K562 (cell line): ENCODE results near the gene VKORC1. TPM values are rescaled to one million over a fixed set of nuclear protein-coding genes. Genes with fewer than 3 reads are reported as not detected.

Experiments
- CBX5 ChIP-seq: IDR thresholded peaks from 2 replicates; pipeline ENCODE4 v1.6.1; 2014; ENCODE audit warnings: low read depth, borderline replicate concordance
- EP300 ChIP-seq: IDR thresholded peaks from 2 replicates; pipeline ENCODE4 v1.6.1; 2012; ENCODE audit warnings: low read length, improper control_type of control experiment
- ESRRA ChIP-seq: fragments of 450-650 bp; IDR thresholded peaks from 2 replicates; pipeline ENCODE4 v1.6.1; 2014; ENCODE audit warnings: low read depth, mild to moderate bottlenecking, moderate library complexity, borderline replicate concordance
- ETV1 ChIP-seq: fragments of 450-650 bp; conservative IDR thresholded peaks from 2 replicates; pipeline ENCODE4 v1.6.1; 2016; ENCODE audit warnings: missing genetic modification characterization, control low read depth, low read depth, missing compliant biosample characterization
- MITF ChIP-seq: IDR thresholded peaks from 2 replicates; pipeline ENCODE4 v1.6.1; 2014; ENCODE audit warnings: antibody characterized with exemption
- NONO ChIP-seq, 2 experiments: fragments of 200-400 bp in 1 of 2; fragments of 450-650 bp in 1 of 2; formaldehyde crosslinking in 1 of 2; IDR thresholded peaks; 2 replicates each; pipeline ENCODE4 v1.6.1; 2017; ENCODE audit warnings: low read depth in 2 of 2, mild to moderate bottlenecking in 2 of 2, moderate library complexity in 2 of 2, low read length in 1 of 2
- SIRT6 ChIP-seq: IDR thresholded peaks from one replicate; pipeline ENCODE4 v1.6.1; 2012; ENCODE audit warnings: low read depth, mild to moderate bottlenecking, control low read depth, inconsistent platforms, low read length, moderate library complexity
- SMARCC2 ChIP-seq: fragments of 450-650 bp; IDR thresholded peaks from 2 replicates; pipeline ENCODE4 v1.6.1; 2017; ENCODE audit warnings: antibody characterized with exemption, moderate library complexity, mild to moderate bottlenecking, low read depth
- STAT5B ChIP-seq: fragments of 250-450 bp; sonication (Bioruptor Pico); IDR thresholded peaks from 2 replicates; pipeline ENCODE4 v1.8.0; 2021; ENCODE audit warnings: mild to moderate bottlenecking, inconsistent platforms
- YY1 ChIP-seq, 3 experiments: IDR thresholded peaks; 2 replicates each; pipeline ENCODE4 v1.6.1; 2011; ENCODE audit warnings: low read length in 2 of 3, mild to moderate bottlenecking in 2 of 3, moderate library complexity in 2 of 3, borderline replicate concordance in 1 of 3, control low read depth in 1 of 3, low read depth in 1 of 3; ENCODE audit not compliant: insufficient read depth in 3 of 3, insufficient replicate concordance in 2 of 3, control insufficient read depth in 1 of 3, insufficient read length in 1 of 3; ENCODE audit errors: extremely low read depth in 1 of 3
- ZBTB2 ChIP-seq: fragments of 450-650 bp; IDR thresholded peaks from 2 replicates; pipeline ENCODE4 v1.6.1; 2016; ENCODE audit warnings: antibody characterized with exemption
- ZC3H11A ChIP-seq: IDR thresholded peaks from 2 replicates; pipeline ENCODE4 v1.6.1; 2012; ENCODE audit warnings: low read depth, low read length, improper control_type of control experiment
- ZEB2 ChIP-seq: fragments of 450-650 bp; IDR thresholded peaks from 2 replicates; pipeline ENCODE4 v1.6.1; 2016
- ZNF311 ChIP-seq: fragments of 250-450 bp; sonication (Bioruptor Pico); IDR thresholded peaks from 2 replicates; pipeline ENCODE4 v1.4.0; 2020; ENCODE audit warnings: mild to moderate bottlenecking, moderate library complexity
- polyA plus RNA-seq, 8 experiments: library from polyadenylated mRNA; depleted of rRNA in 4 of 8; stranded (reverse) in 5 of 8; unstranded in 3 of 8; fragments of >200 nt; fragmentation: Nextera tagmentation in 2 of 8; fragmentation: Illumina TruSeq in 1 of 8; extraction: Ambion mirVana in 2 of 8; extraction: Trizol in 1 of 8; gene quantifications; 2 replicates each; pipeline versions ENCODE4 v1.2.1 to v1.2.3, GENCODE V29; 2011 to 2014; ENCODE audit warnings: inconsistent platforms in 1 of 8, missing spikeins in 1 of 8
- total RNA-seq, 7 experiments: library from RNA; depleted of rRNA in 6 of 7; stranded (reverse); fragments of >200 nt in 6 of 7; fragmentation: Illumina TruSeq in 2 of 7; extraction: Trizol in 2 of 7; gene quantifications; 2 replicates each; pipeline versions ENCODE4 v1.2.1 to v1.2.3, GENCODE V29; 2011 to 2021; ENCODE audit warnings: low replicate concordance in 1 of 7
- TF ChIP-seq, protein P1 (sequence below), 2 experiments: fragments of 450-650 bp in 1 of 2; sonication (generic) in 1 of 2; formaldehyde crosslinking in 1 of 2; IDR thresholded peaks; 2 replicates each; pipeline versions ENCODE4 v1.7.1 to v1.9.0; 2016 to 2022; ENCODE audit warnings: inconsistent platforms in 1 of 2, mild to moderate bottlenecking in 1 of 2, missing genetic modification reagents in 1 of 2

VKORC1 gene
- total and polyA plus RNA-seq, 9 of the 15 experiments (the other 6 are each of a cell fraction or from before 2014, with no cell fraction given), result 30.0 to 119 (median 62.1) TPM

GRCh38 chr16:31105677-31106213, 11.1 kb upstream of the VKORC1 start (continued):
- TF ChIP-seq, protein P1, sequence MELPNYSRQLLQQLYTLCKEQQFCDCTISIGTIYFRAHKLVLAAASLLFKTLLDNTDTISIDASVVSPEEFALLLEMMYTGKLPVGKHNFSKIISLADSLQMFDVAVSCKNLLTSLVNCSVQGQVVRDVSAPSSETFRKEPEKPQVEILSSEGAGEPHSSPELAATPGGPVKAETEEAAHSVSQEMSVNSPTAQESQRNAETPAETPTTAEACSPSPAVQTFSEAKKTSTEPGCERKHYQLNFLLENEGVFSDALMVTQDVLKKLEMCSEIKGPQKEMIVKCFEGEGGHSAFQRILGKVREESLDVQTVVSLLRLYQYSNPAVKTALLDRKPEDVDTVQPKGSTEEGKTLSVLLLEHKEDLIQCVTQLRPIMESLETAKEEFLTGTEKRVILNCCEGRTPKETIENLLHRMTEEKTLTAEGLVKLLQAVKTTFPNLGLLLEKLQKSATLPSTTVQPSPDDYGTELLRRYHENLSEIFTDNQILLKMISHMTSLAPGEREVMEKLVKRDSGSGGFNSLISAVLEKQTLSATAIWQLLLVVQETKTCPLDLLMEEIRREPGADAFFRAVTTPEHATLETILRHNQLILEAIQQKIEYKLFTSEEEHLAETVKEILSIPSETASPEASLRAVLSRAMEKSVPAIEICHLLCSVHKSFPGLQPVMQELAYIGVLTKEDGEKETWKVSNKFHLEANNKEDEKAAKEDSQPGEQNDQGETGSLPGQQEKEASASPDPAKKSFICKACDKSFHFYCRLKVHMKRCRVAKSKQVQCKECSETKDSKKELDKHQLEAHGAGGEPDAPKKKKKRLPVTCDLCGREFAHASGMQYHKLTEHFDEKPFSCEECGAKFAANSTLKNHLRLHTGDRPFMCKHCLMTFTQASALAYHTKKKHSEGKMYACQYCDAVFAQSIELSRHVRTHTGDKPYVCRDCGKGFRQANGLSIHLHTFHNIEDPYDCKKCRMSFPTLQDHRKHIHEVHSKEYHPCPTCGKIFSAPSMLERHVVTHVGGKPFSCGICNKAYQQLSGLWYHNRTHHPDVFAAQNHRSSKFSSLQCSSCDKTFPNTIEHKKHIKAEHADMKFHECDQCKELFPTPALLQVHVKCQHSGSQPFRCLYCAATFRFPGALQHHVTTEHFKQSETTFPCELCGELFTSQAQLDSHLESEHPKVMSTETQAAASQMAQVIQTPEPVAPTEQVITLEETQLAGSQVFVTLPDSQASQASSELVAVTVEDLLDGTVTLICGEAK (IDR thresholded peaks at IDR 0.05), result 0 out of 2 replicates have a peak, but pooled peaks have one; percentile 33
- TF ChIP-seq, protein P1 (CRISPR knock-in tag; IDR thresholded peaks at IDR 0.05), result no peak
- TF ChIP-seq ZBTB2, result peak; percentile 36; the same call in 1 of the 2 replicates
- TF ChIP-seq YY1 (IDR thresholded peaks at IDR 0.05; ENCODE audit: borderline replicate concordance in 1 of 3, control insufficient read depth in 1 of 3, extremely low read depth in 1 of 3, insufficient read depth in 3 of 3, insufficient read length in 1 of 3, insufficient replicate concordance in 2 of 3, low read depth in 1 of 3, low read length in 2 of 3), result peak in 1 of 3 experiments; percentile 45
- no peak for TF ChIP-seq ZC3H11A
- peak; percentile 30; the same call in 1 of the 2 replicates for TF ChIP-seq CBX5
- TF ChIP-seq MITF, result peak; percentile 46; the same call in 1 of the 2 replicates
- peak; percentile 82; the same call in 1 of the 2 replicates for TF ChIP-seq ESRRA
- TF ChIP-seq SMARCC2, result no peak
- TF ChIP-seq SIRT6, result no peak
- TF ChIP-seq ZEB2, result peak; percentile 10; the same call in 1 of the 2 replicates
- peak; percentile 44; the same call in 1 of the 2 replicates for TF ChIP-seq ETV1 (tag)
- peak in 1 of 2 experiments; percentile 85; a peak in 2 of 4 replicates for TF ChIP-seq NONO (IDR thresholded peaks at IDR 0.05; ENCODE audit: low read depth in 2 of 2, low read length in 1 of 2)
- no peak for TF ChIP-seq STAT5B (CRISPR knock-in tag)
- no peak for TF ChIP-seq ZNF311
- peak; percentile 82 for TF ChIP-seq EP300
